Activated CD8-positive, alpha-beta T cell treated with anti-CD3 and anti-CD28 coated beads for 36 hours (primary cell): Measurements from ENCODE around the gene TSSK2. TPM values are rescaled to one million over a fixed set of nuclear protein-coding genes. Genes with fewer than 3 reads are reported as not detected.
A peak's percentile ranks its signal among the peaks of the same experiment; 100 is the strongest.

Source experiments
- ATAC-seq: fragments of 200-7000 bp; cut with Tn5 transposase; one replicate; pipeline ENCODE4 v1.10.0; 2021; ENCODE audit warnings: mild to moderate bottlenecking, moderate library complexity
- CTCF ChIA-PET: fragments of 350-600 bp; sonication (Branson Sonifier 250); formaldehyde crosslinking; loops from one replicate; lab custom pipeline; 2021; ENCODE audit warnings: antibody characterized with exemption; lab: Charles Lee
- POLR2A ChIA-PET: fragments of 350-600 bp; sonication (Branson Sonifier 250); formaldehyde crosslinking; loops from one replicate; lab custom pipeline; 2021; ENCODE audit warnings: antibody characterized with exemption; lab: Charles Lee
- DNase-seq: peaks from one replicate; pipeline ENCODE4 v3.0.0-alpha.2; 2020
- H3K27ac Mint-ChIP-seq: one replicate; pipeline ENCODE4 v1.8.0; 2021; ENCODE audit warnings: mild to moderate bottlenecking, mixed read lengths
- H3K27me3 Mint-ChIP-seq: one replicate; pipeline ENCODE4 v1.8.0; 2021; ENCODE audit warnings: mixed read lengths
- H3K36me3 Mint-ChIP-seq: one replicate; pipeline ENCODE4 v1.8.0; 2021; ENCODE audit warnings: low read depth, mixed read lengths
- H3K4me1 Mint-ChIP-seq: one replicate; pipeline ENCODE4 v1.8.0; 2021; ENCODE audit warnings: low read depth, mixed read lengths
- H3K4me3 Mint-ChIP-seq: one replicate; pipeline ENCODE4 v1.8.0; 2021; ENCODE audit warnings: mild to moderate bottlenecking, moderate library complexity, mixed read lengths
- H3K9me3 Mint-ChIP-seq: one replicate; pipeline ENCODE4 v1.8.0; 2021; ENCODE audit warnings: mixed read lengths
- CTCF ChIP-seq: fragments of 200-600 bp; IDR thresholded peaks from one replicate; pipeline ENCODE4 v1.8.0; 2022; ENCODE audit warnings: antibody characterized with exemption, mild to moderate bottlenecking
- intact Hi-C: fragments of 100-400 bp; cut with micrococcal nuclease; formaldehyde crosslinking; loops from one replicate; pipeline ENCODE4 v1.10.0; 2022
- total RNA-seq, 2 experiments: library from RNA; stranded (reverse); gene quantifications; one replicate each; pipeline ENCODE4 v1.2.3, GENCODE V29; 2021

The TSSK2 gene
- total RNA-seq, 2 experiments from 2014 or later: not detected

DNA sequence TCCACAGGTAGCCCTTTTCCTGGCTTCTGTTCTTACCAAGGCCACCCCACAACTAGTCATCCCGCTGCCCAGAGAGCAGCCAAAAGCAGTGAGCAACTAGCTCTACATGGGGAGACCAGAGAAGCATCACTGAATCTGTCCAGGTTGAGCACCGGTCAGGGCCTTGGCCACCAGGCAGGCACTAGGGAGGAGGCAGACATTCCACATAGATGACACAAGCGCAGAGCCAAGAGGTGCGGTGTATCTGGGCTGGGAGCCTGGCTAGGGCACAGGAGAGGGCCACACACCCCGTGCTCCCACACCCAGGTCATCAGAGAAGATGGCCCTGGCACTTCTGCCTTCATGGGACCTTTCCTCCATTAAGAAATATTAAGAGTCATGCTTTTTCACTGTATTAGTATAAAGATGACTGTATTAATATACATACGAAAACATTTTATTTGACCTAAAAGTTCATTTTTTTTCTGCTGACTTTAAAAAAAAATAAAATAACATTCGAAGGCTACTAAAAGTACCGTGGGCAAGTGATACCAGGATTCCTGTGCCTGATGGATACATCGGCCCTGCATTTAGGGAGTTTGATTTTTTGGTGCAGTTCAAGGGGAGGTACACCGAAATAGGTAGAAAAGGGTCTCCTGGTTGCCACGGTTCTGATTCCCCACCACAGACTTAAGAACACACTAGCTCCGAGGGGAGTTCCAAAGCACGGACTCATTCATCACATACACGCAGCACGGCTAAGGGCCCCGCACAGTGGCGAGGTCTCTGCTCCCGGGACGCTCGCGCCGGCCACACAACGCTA is 10.1 kb upstream of the TSSK2 start:
- H3K4me3 Mint-ChIP-seq: peak overlapping the region; percentile 92
- ChIA-PET CTCF (interaction anchor here (0.9 to 1.5 kb wide), 3 partner anchors 14 to 58 kb away, joined by 3 to 4 read pairs (median 4); no protein-coding TSS in a partner anchor), POLR2A (interaction anchor here (0.7 to 2.0 kb wide), 5 partner anchors 10 to 28 kb away, joined by 4 to 17 read pairs (median 6); no protein-coding TSS in a partner anchor)
- TF ChIP-seq CTCF: no peak
- DNase-seq (peak; percentile 53), ATAC-seq (no peak)
- peaks cover 5% of the 10 kb centered on the region for H3K36me3 Mint-ChIP-seq
- intact Hi-C loops: no loop called here
- no peaks in the 10 kb centered on the region for H3K9me3 Mint-ChIP-seq
- H3K27ac Mint-ChIP-seq: peak overlapping the region; percentile 83
- peaks cover 48% of the 10 kb centered on the region for H3K4me1 Mint-ChIP-seq
- no peaks in the 10 kb centered on the region for H3K27me3 Mint-ChIP-seq

DNA sequence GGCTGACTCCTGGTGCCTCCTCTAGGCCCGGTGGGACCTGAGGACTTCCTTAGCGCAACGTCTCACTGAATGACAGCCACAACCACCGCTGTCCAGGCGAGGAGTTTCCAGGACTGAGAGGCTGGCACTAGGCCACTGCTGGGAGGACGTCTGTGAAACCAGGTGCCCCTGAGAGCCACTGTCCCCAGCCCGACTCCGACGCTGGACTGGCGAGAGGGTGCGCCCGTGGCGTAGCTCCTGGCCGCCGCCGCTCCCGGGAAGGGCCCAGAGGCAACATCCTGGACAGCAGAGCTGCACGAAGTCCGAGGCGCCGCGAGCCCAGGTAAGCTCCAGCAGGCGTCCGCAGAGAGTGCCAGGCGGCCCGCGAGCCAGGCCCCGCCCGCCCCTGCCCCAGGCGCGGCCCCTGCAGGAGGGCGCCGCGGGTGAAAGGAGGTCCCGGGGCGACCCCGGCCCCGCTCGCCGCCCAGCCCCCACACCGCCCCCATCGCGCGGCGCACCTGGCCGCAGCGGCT is 9.4 kb upstream of the TSSK2 start:
- peaks cover 5% of the 10 kb centered on the region for H3K36me3 Mint-ChIP-seq
- ATAC-seq (peak; percentile 12), DNase-seq (peak; percentile 36)
- no peaks in the 10 kb centered on the region for H3K9me3 Mint-ChIP-seq
- no peaks in the 10 kb centered on the region for H3K27me3 Mint-ChIP-seq
- peak overlapping the region; percentile 92 for H3K4me3 Mint-ChIP-seq
- H3K4me1 Mint-ChIP-seq: peaks cover 42% of the 10 kb centered on the region
- ChIA-PET CTCF (interaction anchor here (0.9 to 1.5 kb wide), 3 partner anchors 15 to 58 kb away, joined by 3 to 4 read pairs (median 4); no protein-coding TSS in a partner anchor), POLR2A (interaction anchor here (0.7 to 2.0 kb wide), 6 partner anchors 11 to 45 kb away, joined by 3 to 17 read pairs (median 6); no protein-coding TSS in a partner anchor)
- intact Hi-C loops: no loop called here
- no peak for TF ChIP-seq CTCF
- H3K27ac Mint-ChIP-seq: peak overlapping the region; percentile 83

DNA sequence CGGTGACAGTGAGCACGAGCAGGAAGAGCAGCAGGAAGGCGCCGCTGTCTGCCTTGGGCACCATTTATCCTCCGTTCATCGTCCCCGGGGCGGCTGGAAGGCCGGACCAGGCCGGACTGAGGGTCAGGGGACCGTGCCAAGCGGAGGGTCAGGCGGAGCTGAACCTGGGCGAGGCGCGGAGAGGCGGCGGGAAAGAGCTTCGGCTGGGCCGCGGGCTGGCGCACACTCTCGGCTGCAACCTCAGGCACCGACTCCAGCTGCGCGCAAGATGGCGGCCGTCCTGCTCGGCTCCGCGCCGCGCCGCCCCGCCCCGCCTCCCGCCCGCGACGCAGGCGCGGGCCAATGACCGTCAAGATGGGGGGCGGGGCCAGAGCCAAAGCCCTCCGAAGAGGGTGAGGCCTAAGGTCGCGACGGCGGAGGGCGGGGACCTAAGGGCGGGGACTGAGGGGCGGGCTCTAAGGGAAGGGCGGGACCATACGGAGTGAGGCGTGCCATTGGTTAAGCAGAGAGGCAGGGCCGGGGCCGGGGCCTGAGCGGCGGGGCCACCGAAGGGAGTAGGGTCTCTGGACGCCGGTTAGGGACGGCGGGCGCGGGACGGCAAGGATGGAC is 8.9 kb upstream of the TSSK2 start, which contains the start of gene DGCR2:
DGCR2 (minus strand) TSS at position 270 of the 609 bp plus-strand sequence; CDS start at position 64, 206 bp downstream.
- DNase-seq (peak; percentile 97), ATAC-seq (peak; percentile 99)
- no peaks in the 10 kb centered on the region for H3K9me3 Mint-ChIP-seq
- peaks cover 37% of the 10 kb centered on the region for H3K4me1 Mint-ChIP-seq
- CTCF ChIA-PET: interaction anchor here (0.8 to 1.5 kb wide), 4 partner anchors 12 to 57 kb away, joined by 3 to 6 read pairs (median 4); partner anchors contain the start of gene ESS2
- peak within 1 kb of the TSS; percentile 83 for H3K27ac Mint-ChIP-seq
- no peaks in the 10 kb centered on the region for H3K27me3 Mint-ChIP-seq
- H3K4me3 Mint-ChIP-seq: peak within 1 kb of the TSS; percentile 92
- H3K36me3 Mint-ChIP-seq: peaks cover 5% of the 10 kb centered on the region
- POLR2A ChIA-PET: interaction anchor here (1.0 to 1.9 kb wide), 5 partner anchors 10 to 45 kb away, joined by 3 to 17 read pairs (median 6); no protein-coding TSS in a partner anchor
- intact Hi-C loops: no loop called here
- TF ChIP-seq CTCF: no peak

GRCh38 chr22:19122752-19123492 is 8.2 kb upstream of the TSSK2 start:
- H3K36me3 Mint-ChIP-seq: peaks cover 5% of the 10 kb centered on the region
- H3K4me1 Mint-ChIP-seq: peaks cover 30% of the 10 kb centered on the region
- ATAC-seq (no peak), DNase-seq (no peak)
- H3K9me3 Mint-ChIP-seq: no peaks in the 10 kb centered on the region
- no peak overlapping the region for H3K27ac Mint-ChIP-seq
- TF ChIP-seq CTCF: no peak
- H3K27me3 Mint-ChIP-seq: no peaks in the 10 kb centered on the region
- intact Hi-C loops: no loop called here
- CTCF ChIA-PET: interaction anchor here (0.8 to 1.5 kb wide), 3 partner anchors 12 to 22 kb away, joined by 3 to 6 read pairs (median 4); partner anchors contain the start of gene ESS2
- H3K4me3 Mint-ChIP-seq: peak overlapping the region; percentile 74
- POLR2A ChIA-PET: interaction anchor here (1.0 to 1.9 kb wide), 6 partner anchors 9 to 46 kb away, joined by 3 to 17 read pairs (median 3); partner anchors contain the start of gene ESS2
